K562 (cell line): ENCODE results near the gene PAF1. TPM values are rescaled to one million over a fixed set of nuclear protein-coding genes. Genes with fewer than 3 reads are reported as not detected.
A peak's percentile ranks its signal among the peaks of the same experiment; 100 is the strongest.

ENCODE experiments used
- BHLHE40 ChIP-seq: IDR thresholded peaks from 2 replicates; pipeline ENCODE4 v1.6.1; 2011; ENCODE audit warnings: low read length, improper control_type of control experiment
- BMI1 ChIP-seq: fragments of 150-350 bp; IDR thresholded peaks from 2 replicates; pipeline ENCODE4 v1.6.1; 2014; ENCODE audit warnings: low read length
- CHAMP1 ChIP-seq: fragments of 450-650 bp; IDR thresholded peaks from 2 replicates; pipeline ENCODE4 v1.6.1; 2016; ENCODE audit warnings: mild to moderate bottlenecking
- COPS2 ChIP-seq: fragments of 450-650 bp; conservative IDR thresholded peaks from 2 replicates; pipeline ENCODE4 v1.6.1; 2016; ENCODE audit warnings: mild to moderate bottlenecking, moderate library complexity
- CTCFL ChIP-seq: IDR thresholded peaks from 2 replicates; pipeline ENCODE4 v1.6.1; 2011; ENCODE audit warnings: borderline replicate concordance, low read depth, mild to moderate bottlenecking, moderate library complexity, low read length; ENCODE audit not compliant: insufficient read depth, poor library complexity, severe bottlenecking
- DNMT1 ChIP-seq: fragments of 450-650 bp; IDR thresholded peaks from 2 replicates; pipeline ENCODE4 v1.6.1; 2016; ENCODE audit warnings: antibody characterized with exemption, mild to moderate bottlenecking
- ELF1 ChIP-seq: fragments of 200-800 bp; sonication (Bioruptor generic); IDR thresholded peaks from 2 replicates; pipeline ENCODE4 v1.6.1; 2016; ENCODE audit warnings: missing genetic modification characterization, missing compliant biosample characterization
- GATAD2A ChIP-seq: fragments of 450-650 bp; IDR thresholded peaks from 2 replicates; pipeline ENCODE4 v1.6.1; 2017
- GTF2E2 ChIP-seq: fragments of 200-800 bp; sonication (Bioruptor generic); IDR thresholded peaks from 2 replicates; pipeline ENCODE4 v1.6.1; 2016; ENCODE audit warnings: missing genetic modification characterization, missing compliant biosample characterization
- HBP1 ChIP-seq: fragments of 450-650 bp; formaldehyde crosslinking; IDR thresholded peaks from 2 replicates; pipeline ENCODE4 v1.4.0; 2022; ENCODE audit warnings: missing genetic modification characterization
- HNRNPUL1 ChIP-seq: fragments of 200-400 bp; formaldehyde crosslinking; IDR thresholded peaks from 2 replicates; pipeline ENCODE4 v1.6.1; 2017; ENCODE audit warnings: low read length
- MCM3 ChIP-seq: fragments of 450-650 bp; IDR thresholded peaks from 2 replicates; pipeline ENCODE4 v1.6.1; 2016
- MECOM ChIP-seq: fragments of 250-450 bp; sonication (Bioruptor Pico); IDR thresholded peaks from 2 replicates; pipeline ENCODE4 v1.8.0; 2022; ENCODE audit warnings: inconsistent platforms
- PTRF ChIP-seq: fragments of 450-650 bp; IDR thresholded peaks from 2 replicates; pipeline ENCODE4 v1.6.1; 2016; ENCODE audit warnings: mild to moderate bottlenecking, missing genetic modification characterization, missing compliant biosample characterization
- RFX5 ChIP-seq: IDR thresholded peaks from 2 replicates; pipeline ENCODE4 v1.6.1; 2011; ENCODE audit warnings: low read depth, mild to moderate bottlenecking, improper control_type of control experiment, low read length
- SFPQ ChIP-seq: fragments of 200-400 bp; formaldehyde crosslinking; IDR thresholded peaks from 2 replicates; pipeline ENCODE4 v1.6.1; 2017; ENCODE audit warnings: mild to moderate bottlenecking, low read depth, low read length, moderate library complexity
- YY1 ChIP-seq, 3 experiments: IDR thresholded peaks; 2 replicates each; pipeline ENCODE4 v1.6.1; 2011; ENCODE audit warnings: low read length in 2 of 3, mild to moderate bottlenecking in 2 of 3, moderate library complexity in 2 of 3, borderline replicate concordance in 1 of 3, control low read depth in 1 of 3, low read depth in 1 of 3; ENCODE audit not compliant: insufficient read depth in 3 of 3, insufficient replicate concordance in 2 of 3, control insufficient read depth in 1 of 3, insufficient read length in 1 of 3; ENCODE audit errors: extremely low read depth in 1 of 3
- ZKSCAN1 ChIP-seq: fragments of 150-350 bp; IDR thresholded peaks from 2 replicates; pipeline ENCODE4 v1.6.1; 2016; ENCODE audit warnings: low read depth, low read length
- ZZZ3 ChIP-seq: fragments of 450-650 bp; IDR thresholded peaks from 2 replicates; pipeline ENCODE4 v1.6.1; 2016; ENCODE audit warnings: antibody characterized with exemption, mild to moderate bottlenecking, moderate library complexity
- polyA plus RNA-seq, 8 experiments: library from polyadenylated mRNA; depleted of rRNA in 4 of 8; stranded (reverse) in 5 of 8; unstranded in 3 of 8; fragments of >200 nt; fragmentation: Nextera tagmentation in 2 of 8; fragmentation: Illumina TruSeq in 1 of 8; extraction: Ambion mirVana in 2 of 8; extraction: Trizol in 1 of 8; gene quantifications; 2 replicates each; pipeline versions ENCODE4 v1.2.1 to v1.2.3, GENCODE V29; 2011 to 2014; ENCODE audit warnings: inconsistent platforms in 1 of 8, missing spikeins in 1 of 8
- total RNA-seq, 7 experiments: library from RNA; depleted of rRNA in 6 of 7; stranded (reverse); fragments of >200 nt in 6 of 7; fragmentation: Illumina TruSeq in 2 of 7; extraction: Trizol in 2 of 7; gene quantifications; 2 replicates each; pipeline versions ENCODE4 v1.2.1 to v1.2.3, GENCODE V29; 2011 to 2021; ENCODE audit warnings: low replicate concordance in 1 of 7

The PAF1 gene
- total and polyA plus RNA-seq, 9 of the 15 experiments (the other 6 are each of a cell fraction or from before 2014, with no cell fraction given): 1.5 to 45.0 (median 33.8) TPM

DNA sequence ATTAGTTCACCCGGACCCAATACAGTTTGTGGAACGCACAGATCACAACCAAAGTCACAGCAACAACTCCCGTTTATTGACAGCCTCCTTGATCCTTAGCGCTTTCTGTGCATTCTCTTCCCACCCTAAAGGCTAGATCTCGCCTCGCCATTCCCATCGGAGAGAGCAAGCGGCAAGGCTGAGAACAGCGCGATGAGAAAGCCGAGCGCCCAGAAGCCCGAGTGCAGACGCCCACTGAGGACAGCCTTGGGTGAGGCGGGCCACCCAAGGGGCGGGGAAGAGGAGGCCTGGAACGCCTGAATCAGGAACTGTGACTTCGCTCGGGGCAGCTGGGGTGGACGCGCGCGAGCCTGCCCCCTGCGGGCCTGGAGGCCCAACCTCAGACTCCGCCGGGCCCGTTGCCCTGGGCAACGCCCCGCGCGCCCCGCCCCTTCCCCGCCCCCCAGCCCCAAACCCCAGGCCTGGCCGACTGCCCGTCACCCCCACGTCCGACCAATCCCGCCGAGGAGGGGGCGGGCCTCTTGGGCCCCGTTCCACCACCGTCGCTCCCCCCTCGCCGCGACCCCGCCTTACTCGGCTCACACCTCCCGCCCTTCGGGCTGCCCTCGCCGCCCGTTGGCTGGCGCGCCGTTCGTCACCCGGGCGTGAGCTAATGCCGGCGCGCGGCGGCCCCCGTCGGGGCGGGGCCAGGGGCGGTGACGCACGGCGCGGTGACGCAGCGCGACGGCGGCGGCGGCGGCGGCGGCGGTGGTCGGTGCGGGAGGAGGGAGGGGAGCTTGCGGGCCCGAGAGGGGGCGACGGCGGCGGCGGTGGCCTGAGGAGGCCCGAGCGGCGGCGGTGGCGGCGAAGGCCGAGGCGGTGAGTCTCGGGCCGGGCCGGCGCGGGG, 48.9 kb downstream of the PAF1 start, which contains the start of gene SAMD4B (continued):
- TF ChIP-seq SFPQ: no peak
- no peak for TF ChIP-seq GTF2E2 (tag)
- peak; percentile 89 for TF ChIP-seq ELF1 (tag)
- TF ChIP-seq ZKSCAN1: 0 out of 2 replicates have a peak, but pooled peaks have one; percentile 9
- TF ChIP-seq MECOM (CRISPR knock-in tag): no peak
- no peak for TF ChIP-seq HNRNPUL1
- TF ChIP-seq MCM3: no peak
- no peak for TF ChIP-seq BHLHE40
- peak; percentile 98 for TF ChIP-seq CTCFL
- TF ChIP-seq PTRF (tag): no peak
- TF ChIP-seq BMI1: 0 out of 2 replicates have a peak, but pooled peaks have one; percentile 59
- TF ChIP-seq ZZZ3: no peak
- TF ChIP-seq DNMT1: no peak
- no peak for TF ChIP-seq GATAD2A
- no peak for TF ChIP-seq CHAMP1
- peak in 2 of 3 experiments; percentile 63 to 69 for TF ChIP-seq YY1 (IDR thresholded peaks at IDR 0.05; ENCODE audit: borderline replicate concordance in 1 of 3, control insufficient read depth in 1 of 3, extremely low read depth in 1 of 3, insufficient read depth in 3 of 3, insufficient read length in 1 of 3, insufficient replicate concordance in 2 of 3, low read depth in 1 of 3, low read length in 2 of 3)
- no peak for TF ChIP-seq HBP1 (CRISPR knock-in tag)
- TF ChIP-seq RFX5: no peak
- no peak for TF ChIP-seq COPS2
